ENCODE results near the gene ZNRD2.

DNA sequence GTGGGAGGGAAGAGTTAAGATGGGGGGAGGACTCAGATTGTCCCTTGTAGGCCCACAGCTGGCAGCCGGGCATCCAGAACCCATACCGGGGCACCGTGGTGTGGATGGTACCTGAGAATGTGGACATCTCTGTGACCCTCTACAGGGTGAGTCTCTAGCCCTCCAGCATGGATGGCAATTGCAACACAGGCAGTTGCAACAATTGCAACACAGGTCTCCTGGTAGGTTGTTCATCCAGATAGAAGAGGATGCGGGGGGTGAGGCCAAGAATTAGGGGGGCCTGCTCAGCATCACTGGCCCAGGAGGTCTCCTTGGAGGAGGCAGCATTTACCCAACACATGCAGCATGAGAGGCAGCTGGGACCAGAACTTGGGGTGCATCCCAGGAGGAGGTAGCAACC lies 9.0 kb downstream of the ZNRD2 start:
- TF ChIP-seq, protein P1, sequence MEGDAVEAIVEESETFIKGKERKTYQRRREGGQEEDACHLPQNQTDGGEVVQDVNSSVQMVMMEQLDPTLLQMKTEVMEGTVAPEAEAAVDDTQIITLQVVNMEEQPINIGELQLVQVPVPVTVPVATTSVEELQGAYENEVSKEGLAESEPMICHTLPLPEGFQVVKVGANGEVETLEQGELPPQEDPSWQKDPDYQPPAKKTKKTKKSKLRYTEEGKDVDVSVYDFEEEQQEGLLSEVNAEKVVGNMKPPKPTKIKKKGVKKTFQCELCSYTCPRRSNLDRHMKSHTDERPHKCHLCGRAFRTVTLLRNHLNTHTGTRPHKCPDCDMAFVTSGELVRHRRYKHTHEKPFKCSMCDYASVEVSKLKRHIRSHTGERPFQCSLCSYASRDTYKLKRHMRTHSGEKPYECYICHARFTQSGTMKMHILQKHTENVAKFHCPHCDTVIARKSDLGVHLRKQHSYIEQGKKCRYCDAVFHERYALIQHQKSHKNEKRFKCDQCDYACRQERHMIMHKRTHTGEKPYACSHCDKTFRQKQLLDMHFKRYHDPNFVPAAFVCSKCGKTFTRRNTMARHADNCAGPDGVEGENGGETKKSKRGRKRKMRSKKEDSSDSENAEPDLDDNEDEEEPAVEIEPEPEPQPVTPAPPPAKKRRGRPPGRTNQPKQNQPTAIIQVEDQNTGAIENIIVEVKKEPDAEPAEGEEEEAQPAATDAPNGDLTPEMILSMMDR (IDR thresholded peaks at IDR 0.05) = no peak
- no peak for TF ChIP-seq ZFX (IDR thresholded peaks at IDR 0.05; ENCODE audit: borderline replicate concordance)
